GM19455 (cell line): Measurements from ENCODE around the gene TRAM2.
A peak's percentile ranks its signal among the peaks of the same experiment; 100 is the strongest.

Experiments
- ATAC-seq: cut with Tn5 transposase; IDR thresholded peaks from one replicate; pipeline ENCODE4 v1.9.1; 2021; ENCODE audit not compliant: unreplicated experiment

The TRAM2 gene

GRCh38 chr6:52547647-52548352, 29.1 kb downstream of the TRAM2 start:
- no peak for ATAC-seq

DNA sequence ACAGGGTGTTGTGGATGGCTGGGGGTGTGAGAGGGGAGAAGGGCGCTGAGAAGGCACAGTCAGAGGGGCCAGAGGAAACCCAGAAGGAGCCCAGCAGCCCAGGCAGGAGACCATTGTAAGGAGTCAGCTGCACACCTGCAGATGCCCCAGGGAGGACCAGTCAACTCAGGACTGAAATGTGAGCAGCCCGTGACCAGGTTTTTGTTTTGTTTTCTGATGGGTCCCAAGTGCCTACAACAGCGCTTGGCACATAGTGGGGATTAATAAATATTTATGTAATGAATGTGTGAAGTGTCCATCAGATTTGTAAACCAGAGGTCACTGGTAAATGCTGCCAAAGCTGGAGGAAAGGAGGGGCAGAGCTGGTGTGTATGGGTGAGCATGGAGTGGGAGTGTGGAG, 30.2 kb downstream of the TRAM2 start:
- ATAC-seq: peak; percentile 95

DNA sequence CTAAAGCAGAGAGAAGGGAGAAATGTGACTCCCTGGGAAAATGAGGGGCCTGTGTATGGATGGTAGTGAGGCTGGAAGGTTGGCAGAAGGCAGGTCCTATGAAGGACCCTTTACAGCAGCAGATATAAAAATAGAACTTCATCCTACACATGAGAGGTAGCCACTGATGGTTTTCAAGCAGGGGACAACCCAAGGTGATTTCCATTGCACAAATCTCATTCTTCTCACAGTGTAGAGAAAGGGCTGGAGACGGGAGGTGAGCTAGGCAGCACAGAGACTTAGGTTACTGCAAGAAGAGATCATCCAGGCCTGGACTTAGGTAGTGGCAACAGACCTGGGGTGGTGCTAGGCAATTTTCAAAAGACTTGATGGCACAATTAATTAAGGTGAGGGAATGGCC, 30.7 kb downstream of the TRAM2 start:
- no peak for ATAC-seq

DNA sequence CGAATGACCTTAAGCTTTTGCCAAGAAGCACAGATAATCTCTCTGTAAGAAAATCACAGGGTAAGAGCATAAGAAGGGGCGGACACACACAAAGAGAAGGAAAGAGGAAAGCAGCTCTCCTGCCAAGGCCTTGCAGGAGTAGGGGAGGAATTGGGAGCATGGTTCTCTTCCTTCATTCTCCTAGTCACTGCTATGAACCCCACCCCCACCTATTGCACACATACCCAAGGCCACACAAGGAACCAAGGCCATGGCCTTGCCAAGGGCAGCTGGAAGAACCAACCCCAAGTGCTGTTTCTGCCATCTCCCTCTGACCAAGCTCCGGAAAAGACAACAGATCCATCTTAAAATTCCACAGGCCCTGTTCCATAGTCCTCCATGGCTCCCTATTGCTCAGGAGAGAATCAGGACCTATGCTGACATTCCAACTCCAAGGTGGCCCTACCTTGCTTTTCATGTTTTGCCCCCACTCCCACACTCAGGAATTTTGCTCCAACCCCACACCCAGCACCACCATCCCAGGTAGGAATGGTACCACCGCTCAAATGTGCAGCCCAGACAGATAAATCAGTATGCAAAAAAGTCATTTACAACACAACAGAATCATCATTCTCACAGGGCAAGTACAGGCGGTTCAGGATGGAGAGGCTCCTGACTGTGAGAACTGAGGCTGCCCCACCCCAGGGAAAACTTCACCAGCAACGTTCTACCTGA, 31.3 kb downstream of the TRAM2 start:
- no peak for ATAC-seq

DNA sequence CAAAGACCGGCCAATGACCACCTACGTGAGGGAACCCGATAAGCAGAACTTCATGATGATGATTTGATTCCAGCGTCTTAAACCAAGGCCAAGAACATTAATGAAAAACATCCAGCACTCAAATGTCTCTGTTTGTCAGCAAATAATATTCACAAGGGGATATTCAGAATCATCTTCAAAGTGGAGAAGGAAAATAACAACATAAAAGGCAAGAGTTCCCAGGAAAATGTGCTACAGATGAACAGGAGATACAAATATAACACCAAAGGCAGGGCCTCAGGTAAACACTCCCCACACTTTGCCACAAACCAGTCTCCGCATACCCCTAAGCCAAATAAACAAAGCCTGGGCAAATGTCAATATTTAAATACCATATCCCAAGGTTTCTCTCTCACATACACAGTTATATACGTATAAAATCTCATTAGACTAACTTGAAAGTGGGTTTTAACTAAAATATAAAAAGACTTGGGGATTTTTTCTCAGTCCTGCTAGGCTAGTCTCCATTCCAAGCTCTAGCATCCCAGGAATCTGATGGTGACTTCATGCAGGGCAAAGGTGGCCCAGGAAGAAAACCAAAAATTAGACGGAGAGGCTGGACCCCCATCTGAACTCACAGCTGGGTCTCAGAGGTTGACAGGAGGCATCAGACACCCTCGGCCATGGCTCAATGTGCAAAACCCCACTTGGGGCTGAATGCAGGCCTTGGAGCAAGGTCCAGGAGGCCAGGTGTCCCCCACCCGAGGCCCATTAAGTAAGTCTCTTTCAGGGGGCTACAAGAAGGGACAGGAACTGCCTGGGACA, 32.1 kb downstream of the TRAM2 start:
- no peak for ATAC-seq

GRCh38 chr6:52543729-52544601, 32.9 kb downstream of the TRAM2 start:
- no peak for ATAC-seq

DNA sequence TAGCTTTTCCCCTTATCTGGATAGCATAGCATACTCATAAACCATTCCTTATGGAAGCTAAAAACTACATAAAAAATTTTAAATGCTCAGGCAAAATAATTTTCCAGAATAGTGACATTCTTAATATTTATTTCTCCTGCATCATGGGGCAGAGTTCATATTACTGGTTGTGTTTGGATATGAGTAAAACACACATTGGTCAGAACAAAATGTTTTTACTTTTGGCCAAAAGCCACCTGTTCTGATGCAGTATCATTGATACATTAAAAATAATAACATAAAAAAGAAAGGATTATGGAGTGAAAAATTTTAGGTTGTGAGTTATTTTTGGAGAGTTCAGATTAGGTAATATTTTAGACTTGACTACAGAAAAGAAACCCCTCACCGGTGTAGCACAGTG, 33.6 kb downstream of the TRAM2 start:
- ATAC-seq: no peak

DNA sequence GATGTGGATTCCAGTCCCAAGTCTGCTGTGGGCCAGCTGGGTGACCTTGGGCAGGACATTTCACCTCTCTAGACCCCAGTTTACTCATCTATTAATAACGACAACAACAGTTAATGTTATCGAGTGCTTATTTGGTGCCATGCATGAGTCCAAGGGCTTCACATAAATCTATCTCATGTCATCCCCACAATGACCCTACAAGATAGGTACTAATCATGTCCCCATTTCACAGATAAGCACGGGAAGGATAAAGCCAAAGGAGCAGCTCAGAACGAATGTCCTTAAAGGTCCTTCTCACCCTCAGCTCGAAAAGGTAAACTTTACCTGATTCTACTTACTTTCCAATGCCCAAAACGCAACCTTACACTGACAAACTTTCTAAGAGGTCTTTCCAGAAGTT, 35.7 kb downstream of the TRAM2 start:
- ATAC-seq: no peak

- ATAC-seq: no peak
These were observed 36.5 kb downstream of the TRAM2 start for GRCh38 chr6:52540286-52540902.

- no peak for ATAC-seq
These were observed 37.3 kb downstream of the TRAM2 start for GRCh38 chr6:52539607-52540006.

DNA sequence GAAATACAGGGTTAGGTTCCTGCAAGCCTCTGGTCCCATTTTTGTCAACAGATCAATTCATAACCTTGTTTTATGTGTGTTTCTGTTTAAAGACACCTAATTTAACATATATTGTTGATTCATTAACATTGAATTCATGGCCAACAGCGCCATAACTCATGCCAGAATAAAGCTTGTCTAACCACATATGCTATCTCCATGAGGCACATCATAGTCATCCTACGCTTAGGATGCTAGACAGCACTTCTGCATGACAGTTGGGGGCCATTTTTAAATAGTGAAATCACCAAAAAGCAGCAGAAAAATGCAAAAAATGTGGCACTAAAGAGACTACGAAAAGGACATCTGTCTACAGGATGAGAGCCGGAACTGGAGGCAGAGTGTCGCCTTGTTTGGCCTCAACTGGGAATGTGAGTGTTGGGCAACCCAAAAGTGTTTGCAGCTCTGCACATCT, 37.9 kb downstream of the TRAM2 start:
- no peak for ATAC-seq

GRCh38 chr6:52538252-52538900, 38.5 kb downstream of the TRAM2 start:
- ATAC-seq: no peak

- peak; percentile 52 for ATAC-seq
These were observed 39.7 kb downstream of the TRAM2 start for GRCh38 chr6:52537001-52537753.

- peak; percentile 51 for ATAC-seq
These were observed 40.4 kb downstream of the TRAM2 start for GRCh38 chr6:52536424-52536916.

GRCh38 chr6:52535711-52536423, 41.0 kb downstream of the TRAM2 start:
- ATAC-seq: peak; percentile 13

DNA sequence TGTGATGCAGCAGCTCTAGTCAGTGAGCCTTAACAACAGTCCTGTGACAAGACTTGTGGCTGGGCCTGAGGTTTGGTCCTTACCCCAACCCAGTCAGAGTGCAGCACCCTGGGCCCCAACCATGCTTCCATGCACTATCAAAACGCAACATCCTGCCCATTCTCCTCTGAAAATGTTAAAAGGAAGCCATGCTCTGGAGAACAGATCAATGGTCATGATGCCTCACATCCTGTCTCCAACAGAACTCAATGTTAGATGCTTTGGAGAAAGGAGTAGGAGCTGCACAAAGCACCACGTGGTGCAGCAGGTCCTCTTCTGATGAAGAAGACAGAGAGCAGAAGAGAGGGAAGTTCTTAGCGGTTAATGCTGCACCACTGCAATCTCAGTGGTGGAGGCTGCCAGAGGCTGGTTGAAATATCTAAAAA, 41.9 kb downstream of the TRAM2 start:
- peak; percentile 31 for ATAC-seq

DNA sequence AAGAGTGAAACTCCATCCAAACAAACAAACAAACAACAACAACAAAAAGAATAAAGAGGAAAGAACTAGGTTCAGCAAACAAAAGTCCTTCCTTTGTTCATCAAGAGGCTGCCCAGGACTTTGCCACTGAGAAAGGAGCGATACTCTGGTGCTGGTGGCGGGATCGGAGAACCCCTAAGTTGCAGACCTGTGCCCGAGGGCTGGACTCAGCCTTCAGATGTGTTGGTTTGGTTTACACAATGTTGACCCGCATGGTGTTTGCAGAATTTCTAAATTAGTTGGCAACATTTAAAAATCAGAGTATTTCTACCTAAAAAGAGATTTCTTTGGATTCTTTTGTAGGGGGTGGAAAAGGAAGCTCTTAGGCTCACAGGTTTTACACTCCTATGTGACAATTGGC, 42.5 kb downstream of the TRAM2 start:
- ATAC-seq: no peak

DNA sequence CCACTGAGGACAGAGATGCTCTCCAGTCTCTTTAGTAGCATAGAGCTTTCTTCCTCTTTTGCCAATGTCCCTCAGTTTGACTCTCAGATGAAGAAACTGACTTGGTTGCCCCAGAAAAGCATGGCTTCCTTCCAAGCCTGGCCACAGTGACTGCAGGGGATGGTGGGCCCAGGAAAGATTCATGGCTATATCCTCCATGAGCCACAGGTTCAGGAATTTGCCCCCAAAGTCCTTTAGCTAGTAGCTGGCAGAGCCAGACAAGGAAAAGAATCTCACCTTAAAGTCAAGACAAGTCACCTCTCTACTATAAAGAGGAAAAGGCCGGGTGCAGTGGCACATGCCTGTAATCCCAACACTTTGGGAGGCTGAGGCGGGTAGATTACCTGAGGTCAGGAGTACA, 43.4 kb downstream of the TRAM2 start:
- ATAC-seq: no peak
